WTC11 (cell line): ENCODE results near the gene APRT.

Experiments used
- ESRRA ChIP-seq: sonication (generic); formaldehyde crosslinking; IDR thresholded peaks from 2 replicates; pipeline ENCODE4 v1.8.1; 2022; ENCODE audit warnings: mild to moderate bottlenecking, missing genetic modification reagents, borderline replicate concordance
- FOXP1 ChIP-seq: sonication (generic); formaldehyde crosslinking; IDR thresholded peaks from 2 replicates; pipeline ENCODE4 v1.8.0; 2022; ENCODE audit warnings: missing genetic modification reagents, mild to moderate bottlenecking, moderate library complexity, borderline replicate concordance
- JUN ChIP-seq: sonication (generic); formaldehyde crosslinking; IDR thresholded peaks from 2 replicates; pipeline ENCODE4 v1.8.0; 2023; ENCODE audit warnings: mild to moderate bottlenecking, missing genetic modification reagents
- NR1H2 ChIP-seq: sonication (generic); formaldehyde crosslinking; IDR thresholded peaks from 2 replicates; pipeline ENCODE4 v1.9.0; 2021; ENCODE audit warnings: mild to moderate bottlenecking, moderate library complexity, missing genetic modification reagents
- PRDM15 ChIP-seq: sonication (generic); formaldehyde crosslinking; IDR thresholded peaks from 2 replicates; pipeline ENCODE4 v1.8.0; 2022; ENCODE audit warnings: missing genetic modification reagents
- SP1 ChIP-seq: sonication (generic); formaldehyde crosslinking; conservative IDR thresholded peaks from 2 replicates; pipeline ENCODE4 v1.8.1; 2022; ENCODE audit warnings: missing genetic modification reagents
- TCF7 ChIP-seq: sonication (generic); formaldehyde crosslinking; IDR thresholded peaks from 2 replicates; pipeline ENCODE4 v1.8.0; 2022; ENCODE audit warnings: mild to moderate bottlenecking, low read depth, missing genetic modification reagents, moderate library complexity
- TEAD4 ChIP-seq: sonication (generic); formaldehyde crosslinking; IDR thresholded peaks from 2 replicates; pipeline ENCODE4 v1.8.0; 2022; ENCODE audit warnings: mild to moderate bottlenecking, missing genetic modification reagents
- ZNF232 ChIP-seq: sonication (generic); formaldehyde crosslinking; IDR thresholded peaks from 2 replicates; pipeline ENCODE4 v1.8.0; 2022; ENCODE audit warnings: mild to moderate bottlenecking, missing genetic modification reagents
- TF ChIP-seq, protein P1 (sequence below): fragments of 200-600 bp; IDR thresholded peaks from 2 replicates; pipeline ENCODE4 v1.8.0; 2022; ENCODE audit warnings: antibody characterized with exemption
- TF ChIP-seq, protein P2 (sequence below): sonication (generic); formaldehyde crosslinking; IDR thresholded peaks from 2 replicates; pipeline ENCODE4 v1.8.0; 2022; ENCODE audit warnings: mild to moderate bottlenecking, missing genetic modification reagents
- TF ChIP-seq, protein P3 (sequence below): sonication (generic); formaldehyde crosslinking; IDR thresholded peaks from 2 replicates; pipeline ENCODE4 v1.8.1; 2022; ENCODE audit warnings: low read depth, missing genetic modification reagents, borderline replicate concordance

- TF ChIP-seq FOXP1 (no peak), TEAD4 (CRISPR knock-in tag) (no peak), ZNF232 (CRISPR knock-in tag) (no peak), TCF7 (CRISPR knock-in tag) (no peak), SP1 (CRISPR knock-in tag) (no peak), ESRRA (CRISPR knock-in tag) (no peak), JUN (CRISPR knock-in tag) (no peak), NR1H2 (no peak), PRDM15 (CRISPR knock-in tag) (no peak)
- TF ChIP-seq, protein P1, sequence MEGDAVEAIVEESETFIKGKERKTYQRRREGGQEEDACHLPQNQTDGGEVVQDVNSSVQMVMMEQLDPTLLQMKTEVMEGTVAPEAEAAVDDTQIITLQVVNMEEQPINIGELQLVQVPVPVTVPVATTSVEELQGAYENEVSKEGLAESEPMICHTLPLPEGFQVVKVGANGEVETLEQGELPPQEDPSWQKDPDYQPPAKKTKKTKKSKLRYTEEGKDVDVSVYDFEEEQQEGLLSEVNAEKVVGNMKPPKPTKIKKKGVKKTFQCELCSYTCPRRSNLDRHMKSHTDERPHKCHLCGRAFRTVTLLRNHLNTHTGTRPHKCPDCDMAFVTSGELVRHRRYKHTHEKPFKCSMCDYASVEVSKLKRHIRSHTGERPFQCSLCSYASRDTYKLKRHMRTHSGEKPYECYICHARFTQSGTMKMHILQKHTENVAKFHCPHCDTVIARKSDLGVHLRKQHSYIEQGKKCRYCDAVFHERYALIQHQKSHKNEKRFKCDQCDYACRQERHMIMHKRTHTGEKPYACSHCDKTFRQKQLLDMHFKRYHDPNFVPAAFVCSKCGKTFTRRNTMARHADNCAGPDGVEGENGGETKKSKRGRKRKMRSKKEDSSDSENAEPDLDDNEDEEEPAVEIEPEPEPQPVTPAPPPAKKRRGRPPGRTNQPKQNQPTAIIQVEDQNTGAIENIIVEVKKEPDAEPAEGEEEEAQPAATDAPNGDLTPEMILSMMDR, result no peak
- TF ChIP-seq, protein P2, sequence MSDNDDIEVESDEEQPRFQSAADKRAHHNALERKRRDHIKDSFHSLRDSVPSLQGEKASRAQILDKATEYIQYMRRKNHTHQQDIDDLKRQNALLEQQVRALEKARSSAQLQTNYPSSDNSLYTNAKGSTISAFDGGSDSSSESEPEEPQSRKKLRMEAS (CRISPR knock-in tag), result no peak
- TF ChIP-seq, protein P3, sequence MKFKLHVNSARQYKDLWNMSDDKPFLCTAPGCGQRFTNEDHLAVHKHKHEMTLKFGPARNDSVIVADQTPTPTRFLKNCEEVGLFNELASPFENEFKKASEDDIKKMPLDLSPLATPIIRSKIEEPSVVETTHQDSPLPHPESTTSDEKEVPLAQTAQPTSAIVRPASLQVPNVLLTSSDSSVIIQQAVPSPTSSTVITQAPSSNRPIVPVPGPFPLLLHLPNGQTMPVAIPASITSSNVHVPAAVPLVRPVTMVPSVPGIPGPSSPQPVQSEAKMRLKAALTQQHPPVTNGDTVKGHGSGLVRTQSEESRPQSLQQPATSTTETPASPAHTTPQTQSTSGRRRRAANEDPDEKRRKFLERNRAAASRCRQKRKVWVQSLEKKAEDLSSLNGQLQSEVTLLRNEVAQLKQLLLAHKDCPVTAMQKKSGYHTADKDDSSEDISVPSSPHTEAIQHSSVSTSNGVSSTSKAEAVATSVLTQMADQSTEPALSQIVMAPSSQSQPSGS (CRISPR knock-in tag), result no peak
Observed at GRCh38 chr16:88848557-88848956, 36.8 kb upstream of the APRT start.
